Measurements from ENCODE around the gene ZNF276. TPM values are rescaled to one million over a fixed set of nuclear protein-coding genes. Genes with fewer than 3 reads are reported as not detected.

ZNF276 gene
- total and polyA plus RNA-seq, 7 donors: 7.6 to 13.6 (median 11.5) TPM

DNA sequence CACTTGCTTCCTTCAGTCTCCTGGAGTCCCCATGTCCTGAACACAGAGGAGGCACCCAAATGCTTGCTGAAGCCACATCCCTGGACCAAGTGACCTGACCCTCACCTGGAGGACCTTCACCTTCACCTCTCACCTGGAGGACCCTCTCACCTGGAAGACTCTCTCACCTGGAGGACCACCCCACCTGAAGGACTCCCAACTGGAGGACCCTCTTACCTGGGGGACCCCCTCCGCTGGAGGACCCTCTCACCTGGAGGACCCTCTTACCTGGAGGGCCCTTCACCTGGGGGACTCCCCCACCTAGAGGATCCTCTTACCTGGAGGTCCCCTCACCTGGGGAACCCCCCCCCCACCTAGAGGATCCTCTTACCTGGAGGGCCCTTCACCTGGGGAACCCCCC, 35.4 kb upstream of the ZNF276 start:
- peaks cover 0 to 18% of the 10 kb centered on the region in 2 donors for H3K36me3 ChIP-seq (ENCODE audit: insufficient read depth in 1 of 2, low read depth in 1 of 2)
- intact Hi-C loops (cut with DNase I): no loop called here
- no peaks in the 10 kb centered on the region for H3K27me3 ChIP-seq (ENCODE audit: insufficient read depth in 3 of 3, low read length in 2 of 3)
- 100% methylated on average over 1 of the region's 1 CpG for WGBS, 3 donors
- H3K27ac ChIP-seq: no peak overlapping the region
- DNase-seq: no peak
- no peak overlapping the region for H3K4me3 ChIP-seq
- TF ChIP-seq, protein P1, sequence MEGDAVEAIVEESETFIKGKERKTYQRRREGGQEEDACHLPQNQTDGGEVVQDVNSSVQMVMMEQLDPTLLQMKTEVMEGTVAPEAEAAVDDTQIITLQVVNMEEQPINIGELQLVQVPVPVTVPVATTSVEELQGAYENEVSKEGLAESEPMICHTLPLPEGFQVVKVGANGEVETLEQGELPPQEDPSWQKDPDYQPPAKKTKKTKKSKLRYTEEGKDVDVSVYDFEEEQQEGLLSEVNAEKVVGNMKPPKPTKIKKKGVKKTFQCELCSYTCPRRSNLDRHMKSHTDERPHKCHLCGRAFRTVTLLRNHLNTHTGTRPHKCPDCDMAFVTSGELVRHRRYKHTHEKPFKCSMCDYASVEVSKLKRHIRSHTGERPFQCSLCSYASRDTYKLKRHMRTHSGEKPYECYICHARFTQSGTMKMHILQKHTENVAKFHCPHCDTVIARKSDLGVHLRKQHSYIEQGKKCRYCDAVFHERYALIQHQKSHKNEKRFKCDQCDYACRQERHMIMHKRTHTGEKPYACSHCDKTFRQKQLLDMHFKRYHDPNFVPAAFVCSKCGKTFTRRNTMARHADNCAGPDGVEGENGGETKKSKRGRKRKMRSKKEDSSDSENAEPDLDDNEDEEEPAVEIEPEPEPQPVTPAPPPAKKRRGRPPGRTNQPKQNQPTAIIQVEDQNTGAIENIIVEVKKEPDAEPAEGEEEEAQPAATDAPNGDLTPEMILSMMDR (IDR thresholded peaks at IDR 0.05): no peak
- ATAC-seq: no peak
- H3K4me1 ChIP-seq: peaks cover 14% of the 10 kb centered on the region
- H3K9me3 ChIP-seq: no peaks in the 10 kb centered on the region

DNA sequence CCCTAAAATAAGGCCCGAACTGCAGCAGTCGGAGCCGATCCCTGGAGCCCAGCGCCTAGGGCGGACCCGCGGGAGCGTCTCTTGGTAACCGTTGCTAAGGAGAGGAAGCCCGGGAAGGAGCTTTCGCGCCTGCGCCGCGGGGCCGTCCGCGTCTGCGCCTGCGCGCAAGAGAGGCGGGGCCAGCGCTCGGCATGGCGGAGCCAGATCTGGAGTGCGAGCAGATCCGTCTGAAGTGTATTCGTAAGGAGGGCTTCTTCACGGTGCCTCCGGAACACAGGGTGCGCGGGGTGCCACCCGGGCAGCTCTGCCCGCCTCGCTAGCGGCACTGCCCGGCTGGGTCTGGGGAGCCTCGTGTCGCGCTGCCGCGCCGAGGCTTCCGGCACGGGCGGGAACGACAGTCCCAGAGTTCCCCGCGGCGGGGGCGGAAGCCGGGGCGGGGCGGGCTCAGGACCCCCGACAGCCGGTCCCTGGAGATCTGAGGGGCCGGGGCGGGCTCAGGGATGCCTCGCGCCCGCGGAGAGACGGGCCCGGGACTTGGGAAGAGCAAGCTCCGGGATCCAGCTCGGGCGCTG, 34.7 kb upstream of the ZNF276 start, which contains the start of gene CDK10:
CDK10 (plus strand) TSS at position 170 of the 572 bp plus-strand sequence; CDS start at position 192, 22 bp downstream.
- Histone ChIP-seq H3K4me1 (peaks cover 14% of the 10 kb centered on the region), H3K4me3 (peak within 1 kb of the TSS; percentile 95), H3K27ac (peak within 1 kb of the TSS; percentile 93), H3K36me3 (ENCODE audit: insufficient read depth in 1 of 2, low read depth in 1 of 2) (peaks cover 0 to 25% of the 10 kb centered on the region in 2 donors), H3K9me3 (no peaks in the 10 kb centered on the region), H3K27me3 (ENCODE audit: insufficient read depth in 3 of 3, low read length in 2 of 3) (no peaks in the 10 kb centered on the region)
- WGBS, 3 donors: 0 to 1% (median 1%) methylated on average over 60 to 66 of the region's 67 CpGs
- intact Hi-C loops (cut with DNase I): no loop called here
- DNase-seq (peak; percentile 90 to 95), ATAC-seq (peak; percentile 93 to 99 (median 96))
- TF ChIP-seq, protein P1 (IDR thresholded peaks at IDR 0.05): no peak

DNA sequence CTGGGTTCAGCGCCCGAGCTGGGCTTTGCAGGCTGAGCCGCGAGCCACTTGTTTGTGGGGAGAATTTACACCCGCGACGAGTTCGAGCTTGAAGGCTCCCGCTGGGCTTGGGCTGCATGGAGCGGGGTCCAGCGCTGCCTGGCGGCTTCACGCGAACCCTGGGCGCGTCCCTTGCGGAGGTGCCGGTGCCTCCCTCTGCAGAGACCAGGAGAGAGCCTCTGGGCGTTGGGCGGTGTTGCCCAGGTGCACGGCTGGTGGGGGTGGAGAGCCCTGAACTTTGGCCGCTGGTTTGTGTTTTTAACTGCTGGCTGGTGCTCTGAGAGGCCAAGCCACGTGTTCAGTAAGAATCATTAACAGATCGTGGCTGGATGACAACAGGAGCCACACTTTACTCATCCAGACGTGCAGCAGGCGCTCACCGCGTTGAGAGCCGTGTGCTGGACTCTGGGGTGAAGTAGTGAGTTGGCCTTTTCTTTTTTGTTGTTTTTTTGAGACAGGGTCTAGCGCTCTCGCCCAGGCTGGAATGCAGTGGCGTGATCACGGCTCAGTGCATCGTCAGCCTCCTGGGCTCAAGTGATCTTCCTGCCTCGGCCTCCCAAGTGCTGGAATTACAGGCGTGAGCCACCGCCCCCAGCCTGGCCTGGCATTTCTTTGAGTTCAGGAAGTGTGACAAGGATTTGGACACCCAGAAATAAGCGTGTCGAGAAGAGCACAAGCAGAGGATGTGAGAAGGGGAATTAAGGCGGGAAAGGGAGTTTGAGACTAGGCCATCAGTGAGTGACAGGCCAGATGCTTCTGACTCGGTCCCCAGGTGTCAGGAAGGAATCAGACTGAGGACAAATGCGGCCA, 34.0 kb upstream of the ZNF276 start:
- H3K4me1 ChIP-seq: peaks cover 14% of the 10 kb centered on the region
- TF ChIP-seq, protein P1 (IDR thresholded peaks at IDR 0.05): no peak
- no peaks in the 10 kb centered on the region for H3K27me3 ChIP-seq (ENCODE audit: insufficient read depth in 3 of 3, low read length in 2 of 3)
- intact Hi-C loops (cut with DNase I): no loop called here
- WGBS, 3 donors: 11 to 12% (median 11%) methylated on average over 35 to 42 of the region's 42 CpGs
- no peaks in the 10 kb centered on the region for H3K9me3 ChIP-seq
- ATAC-seq: peak; percentile 17 to 32 (median 26)
- DNase-seq: no peak
- H3K27ac ChIP-seq: peak overlapping the region; percentile 93
- peak overlapping the region; percentile 95 for H3K4me3 ChIP-seq
- peaks cover 0 to 32% of the 10 kb centered on the region in 2 donors for H3K36me3 ChIP-seq (ENCODE audit: insufficient read depth in 1 of 2, low read depth in 1 of 2)

DNA sequence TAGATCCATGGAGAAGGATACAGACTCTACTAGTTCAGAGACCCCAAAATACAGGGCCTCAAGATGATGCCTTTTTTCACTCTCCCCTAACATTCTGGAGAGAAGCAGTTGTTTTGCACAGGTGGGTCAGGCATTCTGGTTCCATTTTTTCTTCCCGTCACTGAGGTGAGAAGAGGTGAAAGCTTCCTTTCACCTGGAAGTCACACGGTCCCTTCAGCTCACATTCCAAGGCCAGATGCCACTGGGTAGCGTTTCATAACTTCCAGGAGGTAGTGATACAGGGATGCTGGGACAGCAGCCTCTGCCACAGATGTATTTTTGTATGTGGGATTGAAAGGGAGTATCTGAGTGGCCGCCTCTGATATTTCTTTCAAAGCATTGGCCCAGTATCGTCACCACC, 32.9 kb upstream of the ZNF276 start:
- DNase-seq: no peak
- peaks cover 3 to 42% of the 10 kb centered on the region in 2 donors for H3K36me3 ChIP-seq (ENCODE audit: insufficient read depth in 1 of 2, low read depth in 1 of 2)

More for the DNA sequence above, 32.9 kb upstream of the ZNF276 start:
- ATAC-seq: no peak
- Histone ChIP-seq H3K4me3 (no peak overlapping the region), H3K9me3 (no peaks in the 10 kb centered on the region), H3K4me1 (peaks cover 14% of the 10 kb centered on the region), H3K27ac (no peak overlapping the region), H3K27me3 (ENCODE audit: insufficient read depth in 3 of 3, low read length in 2 of 3) (no peaks in the 10 kb centered on the region)
- intact Hi-C loops (cut with DNase I): no loop called here
- TF ChIP-seq, protein P1 (IDR thresholded peaks at IDR 0.05): no peak
- 81 to 87% (median 87%) methylated on average over 5 of the region's 5 CpGs for WGBS, 3 donors

Measured in psoas muscle (tissue), 8 donors.